GM19328 (cell line): ENCODE results near the gene SOCS6.
"Not testable (repeated sequence)": the region's sequence is repeated elsewhere in the genome, so short reads cannot be mapped to it uniquely, and the experiment has no call there.

Experiments used
- ATAC-seq: cut with Tn5 transposase; IDR thresholded peaks from one replicate; pipeline ENCODE4 v1.9.1; 2021; ENCODE audit warnings: mild to moderate bottlenecking, moderate library complexity; ENCODE audit not compliant: unreplicated experiment

Gene SOCS6

GRCh38 chr18:70354771-70355170 is 65.9 kb downstream of the SOCS6 start:
- ATAC-seq, result no peak

DNA sequence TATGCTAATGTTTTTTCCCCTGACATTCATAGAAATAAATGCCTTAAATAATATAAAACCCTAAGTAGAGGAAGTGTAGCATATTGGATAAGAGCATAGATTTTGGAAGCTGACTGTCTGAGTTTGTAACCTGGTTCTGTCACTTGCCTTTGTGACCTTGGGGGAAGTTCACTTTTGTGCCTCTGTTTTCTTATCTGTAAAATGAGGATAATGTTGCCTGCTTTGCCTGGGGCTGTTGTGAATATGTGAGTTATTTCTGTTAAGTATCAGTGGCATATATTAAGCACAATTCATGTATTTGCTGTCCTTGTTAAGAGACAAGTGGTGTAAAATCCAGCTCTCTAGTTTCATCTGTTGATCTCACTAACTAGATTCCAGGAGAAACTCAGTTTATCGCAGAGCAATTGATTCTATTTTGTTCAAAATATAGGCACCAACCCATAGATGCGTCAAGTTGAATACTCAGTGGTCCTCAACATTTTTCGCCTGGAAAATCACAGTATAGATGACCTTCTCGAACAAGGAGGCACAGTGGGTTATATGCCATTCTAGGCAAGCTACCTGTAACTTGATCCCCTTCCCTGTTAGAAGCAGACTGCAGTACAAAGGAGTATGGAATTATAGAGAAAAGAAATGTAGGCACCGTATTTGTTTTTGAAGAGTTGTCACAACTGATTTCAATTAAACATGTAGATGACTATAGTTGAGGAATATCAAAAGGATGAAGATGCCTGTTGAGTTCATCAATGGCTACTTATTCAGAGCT is 67.0 kb downstream of the SOCS6 start:
- ATAC-seq, result no peak

- ATAC-seq, result not testable (repeated sequence)
These were observed 69.2 kb downstream of the SOCS6 start for GRCh38 chr18:70358105-70358406.

- ATAC-seq, result no peak
These were observed 70.2 kb downstream of the SOCS6 start for GRCh38 chr18:70359071-70359470.

- ATAC-seq, result no peak
These were observed 73.4 kb downstream of the SOCS6 start for GRCh38 chr18:70362258-70362657.

DNA sequence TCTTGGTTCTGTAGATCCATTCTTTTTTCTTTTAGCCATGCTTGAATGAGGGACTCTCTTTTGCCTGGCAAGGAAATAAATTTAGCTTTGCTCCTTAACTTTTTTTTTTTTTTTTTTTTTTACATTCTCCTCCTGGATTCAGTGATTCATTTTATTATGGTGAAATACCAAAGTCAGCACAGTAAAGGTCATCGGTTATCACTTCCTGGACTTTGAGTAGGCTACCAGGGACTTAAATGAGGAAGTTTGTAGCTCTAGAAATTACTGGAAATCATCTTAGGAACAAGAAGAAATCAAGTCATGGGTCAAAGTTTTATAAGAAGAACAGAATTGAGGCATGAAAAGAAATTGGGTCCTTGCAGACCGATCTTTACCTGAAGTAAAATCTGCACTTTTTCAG is 75.0 kb downstream of the SOCS6 start:
- ATAC-seq, result no peak

- no peak for ATAC-seq
These were observed 76.5 kb downstream of the SOCS6 start for GRCh38 chr18:70365361-70365760.

GRCh38 chr18:70366174-70366573 is 77.3 kb downstream of the SOCS6 start:
- no peak for ATAC-seq

- ATAC-seq, result no peak
These were observed 77.8 kb downstream of the SOCS6 start for GRCh38 chr18:70366670-70367069.

DNA sequence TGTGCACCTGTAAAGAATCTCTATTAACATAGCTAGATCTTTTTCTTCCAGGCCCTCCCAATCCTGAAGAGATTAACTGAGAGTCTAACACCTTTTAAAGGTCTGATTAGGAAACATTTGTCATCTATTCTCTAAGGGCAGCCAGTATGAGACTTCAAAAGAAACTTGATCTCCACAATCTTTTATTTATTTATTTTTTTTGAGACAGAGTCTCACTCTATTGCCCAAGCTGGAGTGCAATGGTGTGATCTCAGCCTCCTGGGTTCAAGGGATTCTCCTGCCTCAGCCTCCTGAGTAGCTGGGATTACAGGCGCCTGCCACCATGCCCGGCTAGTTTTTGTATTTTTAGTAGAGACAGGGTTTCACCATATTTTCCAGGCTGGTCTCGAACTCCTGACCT is 78.5 kb downstream of the SOCS6 start:
- not testable (repeated sequence) for ATAC-seq

DNA sequence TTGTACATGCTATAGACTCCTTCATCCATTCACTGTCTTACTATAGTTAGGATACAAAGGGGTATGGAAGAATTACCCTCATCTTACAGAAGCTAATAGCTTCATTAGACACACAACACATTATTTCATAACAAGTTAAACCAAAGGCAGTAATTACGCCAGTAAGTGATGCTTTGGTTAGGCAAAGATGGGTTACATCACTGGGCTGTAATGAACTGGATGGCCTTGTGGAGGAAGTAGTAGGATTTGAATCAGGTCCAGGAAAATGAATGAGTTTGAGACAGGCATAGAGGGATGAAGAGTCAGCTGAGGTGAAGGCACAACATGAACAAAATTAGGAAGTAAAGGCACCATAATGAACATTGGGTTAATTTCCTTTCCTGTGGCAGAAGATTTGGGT is 80.1 kb downstream of the SOCS6 start:
- no peak for ATAC-seq

- no peak for ATAC-seq
These were observed 82.2 kb downstream of the SOCS6 start for GRCh38 chr18:70370762-70371733.

- no peak for ATAC-seq
These were observed 83.1 kb downstream of the SOCS6 start for GRCh38 chr18:70371908-70372307.

- no peak for ATAC-seq
These were observed 83.7 kb downstream of the SOCS6 start for GRCh38 chr18:70372450-70373041.

GRCh38 chr18:70373042-70373519 is 84.2 kb downstream of the SOCS6 start:
- ATAC-seq, result no peak

GRCh38 chr18:70374154-70374553 is 85.3 kb downstream of the SOCS6 start:
- ATAC-seq, result no peak

DNA sequence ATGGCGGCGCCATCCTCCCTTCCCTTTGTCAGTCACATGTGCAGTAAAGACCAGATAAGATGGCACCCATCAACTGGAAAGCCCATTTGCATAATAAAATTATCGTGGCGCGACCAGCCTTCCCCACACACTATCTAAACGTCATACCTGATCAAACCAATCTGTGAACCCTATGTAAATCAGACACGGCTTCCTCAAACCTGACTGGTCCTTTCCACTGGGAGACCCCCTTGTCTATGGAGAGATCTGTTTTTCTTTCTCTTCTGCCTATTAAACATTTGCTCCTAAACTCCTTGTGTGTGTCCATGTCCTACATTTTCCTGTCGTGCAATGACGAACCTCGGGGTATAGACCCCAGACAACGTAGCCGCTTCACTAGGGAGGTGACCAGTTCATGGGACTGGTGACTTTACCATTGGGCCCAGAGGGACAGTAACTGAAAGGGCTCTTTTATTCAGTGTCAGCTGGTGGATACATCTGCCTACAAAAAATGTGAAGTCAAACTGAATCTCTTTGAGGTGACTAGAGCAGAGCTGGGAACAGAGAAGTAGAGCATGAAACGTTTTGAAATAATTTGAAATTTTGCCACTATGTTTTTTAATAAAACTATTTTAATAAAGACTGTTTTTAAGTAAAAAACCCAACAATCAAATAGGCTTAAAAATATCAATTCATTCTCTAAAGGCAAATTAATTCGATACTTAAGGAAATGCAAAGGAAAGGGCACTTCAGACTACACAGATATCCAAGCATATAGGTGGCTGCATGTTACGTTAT is 87.5 kb downstream of the SOCS6 start:
- no peak for ATAC-seq

DNA sequence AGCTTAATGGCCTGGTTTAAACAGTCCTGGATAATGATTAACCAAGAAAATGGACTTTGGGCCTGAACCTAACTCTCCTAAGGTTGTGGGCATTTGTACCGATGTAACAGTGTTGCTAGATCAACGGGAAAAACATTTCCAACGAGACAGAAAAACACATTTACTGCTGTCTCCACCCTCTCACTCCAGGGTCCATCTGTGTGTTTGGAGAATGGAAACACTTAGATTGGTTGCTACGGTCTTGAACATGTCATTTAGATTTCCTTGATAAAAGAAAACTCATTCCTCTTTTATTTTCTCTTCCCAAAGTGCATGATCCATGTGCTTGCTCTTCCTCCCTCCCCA is 88.0 kb downstream of the SOCS6 start:
- ATAC-seq, result no peak

DNA sequence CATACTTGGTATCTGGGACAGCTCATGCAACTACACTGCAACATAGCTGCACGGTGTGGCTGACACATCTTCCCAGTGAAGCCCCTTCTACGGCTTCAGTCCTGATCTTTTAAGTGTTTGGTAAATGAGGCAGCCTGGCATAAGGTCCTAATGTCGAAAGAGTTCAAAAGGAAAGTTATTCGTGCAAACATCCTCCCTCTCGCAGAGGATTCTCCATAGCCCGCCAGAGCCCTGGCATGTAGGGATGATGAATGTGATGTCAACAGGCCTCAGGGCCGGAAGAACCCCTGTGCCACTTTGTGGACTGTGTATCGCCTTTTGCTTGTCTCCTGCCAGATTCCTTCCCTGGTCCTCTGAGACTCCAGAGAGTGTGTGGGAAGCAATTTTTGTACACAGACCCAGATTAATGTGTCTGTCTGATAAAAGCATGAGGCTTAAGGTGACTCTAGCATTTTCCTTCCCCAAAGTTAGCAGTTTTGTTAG is 88.5 kb downstream of the SOCS6 start:
- ATAC-seq, result no peak

DNA sequence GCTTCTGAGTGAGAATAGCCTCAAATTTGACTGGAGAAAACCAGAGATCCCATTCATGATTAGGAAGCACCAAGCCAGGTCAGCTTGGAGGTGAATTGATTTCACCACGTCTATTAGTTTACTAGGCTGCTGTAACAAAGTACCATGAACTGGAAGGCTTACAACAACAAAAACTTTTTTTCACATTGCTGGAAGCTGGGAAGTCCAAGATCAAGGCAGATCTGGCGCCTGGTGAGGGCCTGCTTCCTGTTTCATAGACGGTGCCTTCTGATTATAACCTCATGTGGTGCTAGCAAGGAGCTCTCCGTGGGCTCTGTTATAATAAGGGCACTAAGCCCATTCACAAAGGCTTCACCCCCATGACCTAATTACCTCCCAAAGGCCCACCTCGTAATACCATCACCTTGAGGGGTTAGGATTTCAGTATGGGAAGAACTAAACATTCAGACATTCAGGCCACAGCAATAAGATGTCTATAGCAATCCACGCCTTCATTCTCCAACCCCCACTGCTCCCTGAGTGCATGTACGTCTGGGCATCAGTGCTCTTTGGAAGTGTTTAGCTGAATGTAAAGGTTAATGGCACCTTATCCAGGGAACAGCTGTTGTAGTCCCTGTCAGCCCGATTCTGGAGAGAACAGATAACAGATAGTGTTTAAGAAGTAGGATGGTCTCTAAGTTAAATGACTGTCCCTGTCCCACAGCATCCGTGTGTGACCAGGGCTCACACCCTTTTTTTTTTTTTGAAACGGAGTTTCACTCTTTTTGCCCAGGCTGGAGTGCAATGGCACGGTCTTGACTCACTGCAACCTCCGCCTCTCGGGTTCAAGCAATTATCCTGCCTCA is 89.2 kb downstream of the SOCS6 start:
- ATAC-seq, result no peak
